ENCODE data around the gene GPR141.
"Not testable (repeated sequence)": the region's sequence is repeated elsewhere in the genome, so short reads cannot be mapped to it uniquely, and the experiment has no call there.

GPR141 gene

GRCh38 chr7:37686556-37687345 is 3.2 kb downstream of the GPR141 start:
- DNase-seq (ENCODE audit: low read depth in 2 of 2, low spot score in 1 of 2): no peak

- DNase-seq (ENCODE audit: low read depth in 2 of 2, low spot score in 1 of 2): no peak
These were observed 6.6 kb downstream of the GPR141 start for GRCh38 chr7:37690206-37690605.

- DNase-seq (ENCODE audit: low read depth in 2 of 2, low spot score in 1 of 2): no peak
These were observed 10.9 kb downstream of the GPR141 start for GRCh38 chr7:37694208-37695094.

GRCh38 chr7:37698276-37698675 is 14.7 kb downstream of the GPR141 start:
- DNase-seq (ENCODE audit: low read depth in 2 of 2, low spot score in 1 of 2): no peak

GRCh38 chr7:37698782-37699181 is 15.2 kb downstream of the GPR141 start:
- no peak for DNase-seq (ENCODE audit: low read depth in 2 of 2, low spot score in 1 of 2)

- no peak for DNase-seq (ENCODE audit: low read depth in 2 of 2, low spot score in 1 of 2)
These were observed 18.2 kb downstream of the GPR141 start for GRCh38 chr7:37701769-37702168.

- no peak for DNase-seq (ENCODE audit: low read depth in 2 of 2, low spot score in 1 of 2)
These were observed 19.8 kb downstream of the GPR141 start for GRCh38 chr7:37703361-37703760.

- not testable (repeated sequence) for DNase-seq (ENCODE audit: low read depth in 2 of 2, low spot score in 1 of 2)
These were observed 20.8 kb downstream of the GPR141 start for GRCh38 chr7:37704328-37704833.

- DNase-seq (ENCODE audit: low read depth in 2 of 2, low spot score in 1 of 2): no peak
These were observed 22.4 kb downstream of the GPR141 start for GRCh38 chr7:37705976-37706375.

- DNase-seq (ENCODE audit: low read depth in 2 of 2, low spot score in 1 of 2): no peak
These were observed 23.2 kb downstream of the GPR141 start for GRCh38 chr7:37706804-37707203.

GRCh38 chr7:37707754-37708485 is 24.4 kb downstream of the GPR141 start:
- DNase-seq (ENCODE audit: low read depth in 2 of 2, low spot score in 1 of 2): no peak

- no peak for DNase-seq (ENCODE audit: low read depth in 2 of 2, low spot score in 1 of 2)
These were observed 26.3 kb downstream of the GPR141 start for GRCh38 chr7:37709631-37710509.

GRCh38 chr7:37713613-37714012 is 30.0 kb downstream of the GPR141 start:
- DNase-seq (ENCODE audit: low read depth in 2 of 2, low spot score in 1 of 2): no peak

- no peak for DNase-seq (ENCODE audit: low read depth in 2 of 2, low spot score in 1 of 2)
These were observed 31.0 kb downstream of the GPR141 start for GRCh38 chr7:37714606-37715005.

- DNase-seq (ENCODE audit: low read depth in 2 of 2, low spot score in 1 of 2): no peak
These were observed 35.0 kb downstream of the GPR141 start for GRCh38 chr7:37718585-37718984.

GRCh38 chr7:37719077-37719476 is 35.5 kb downstream of the GPR141 start:
- DNase-seq (ENCODE audit: low read depth in 2 of 2, low spot score in 1 of 2): no peak

GRCh38 chr7:37724732-37725131 is 41.2 kb downstream of the GPR141 start:
- DNase-seq (ENCODE audit: low read depth in 2 of 2, low spot score in 1 of 2): no peak

GRCh38 chr7:37726016-37726415 is 42.5 kb downstream of the GPR141 start:
- DNase-seq (ENCODE audit: low read depth in 2 of 2, low spot score in 1 of 2): no peak

GRCh38 chr7:37728747-37729146 is 45.2 kb downstream of the GPR141 start:
- no peak for DNase-seq (ENCODE audit: low read depth in 2 of 2, low spot score in 1 of 2)

- no peak for DNase-seq (ENCODE audit: low read depth in 2 of 2, low spot score in 1 of 2)
These were observed 45.6 kb downstream of the GPR141 start for GRCh38 chr7:37729181-37729580.
